ENCODE measurements around the gene PACSIN1.
A peak's percentile ranks its signal among the peaks of the same experiment; 100 is the strongest.

Gene PACSIN1

GRCh38 chr6:34465531-34466241, at the start of gene PACSIN1:
Gene PACSIN1, plus strand, starts transcription at chr6:34466076. Its CDS starts 60,230 bp downstream, at chr6:34526306.
- DNase-seq, result no peak

GRCh38 chr6:34416877-34417371, 49.0 kb upstream of the PACSIN1 start:
- no peak for DNase-seq

- no peak for DNase-seq
Measured at GRCh38 chr6:34418367-34418766, 47.5 kb upstream of the PACSIN1 start.

GRCh38 chr6:34423254-34423653, 42.6 kb upstream of the PACSIN1 start:
- no peak for DNase-seq

GRCh38 chr6:34424200-34425131, 41.4 kb upstream of the PACSIN1 start:
- DNase-seq, result no peak

- peak; percentile 3 for DNase-seq
Measured at GRCh38 chr6:34425132-34425497, 40.8 kb upstream of the PACSIN1 start.

GRCh38 chr6:34425498-34426410, 40.1 kb upstream of the PACSIN1 start, which contains the start of gene RPS10:
Gene RPS10, minus strand, starts transcription at chr6:34426069. Its CDS starts 848 bp downstream, at chr6:34425221.
- DNase-seq, result peak; percentile 90

- DNase-seq, result no peak
Measured at GRCh38 chr6:34435916-34436315, 30.0 kb upstream of the PACSIN1 start.

GRCh38 chr6:34436803-34437643, 28.9 kb upstream of the PACSIN1 start:
- DNase-seq, result no peak

- DNase-seq, result no peak
Measured at GRCh38 chr6:34437644-34437970, 28.3 kb upstream of the PACSIN1 start.

- DNase-seq, result no peak
Measured at GRCh38 chr6:34438705-34439104, 27.2 kb upstream of the PACSIN1 start.

GRCh38 chr6:34439442-34439841, 26.4 kb upstream of the PACSIN1 start:
- no peak for DNase-seq

- DNase-seq, result no peak
Measured at GRCh38 chr6:34441526-34441925, 24.4 kb upstream of the PACSIN1 start.

- no peak for DNase-seq
Measured at GRCh38 chr6:34445313-34445860, 20.5 kb upstream of the PACSIN1 start.

GRCh38 chr6:34447386-34447785, 18.5 kb upstream of the PACSIN1 start:
- no peak for DNase-seq

GRCh38 chr6:34447910-34448309, 18.0 kb upstream of the PACSIN1 start:
- DNase-seq, result no peak

- DNase-seq, result no peak
Measured at GRCh38 chr6:34451192-34451591, 14.7 kb upstream of the PACSIN1 start.

GRCh38 chr6:34455831-34456230, 10.0 kb upstream of the PACSIN1 start:
- DNase-seq, result no peak

- DNase-seq, result no peak
Measured at GRCh38 chr6:34457382-34457741, 8.5 kb upstream of the PACSIN1 start.

- DNase-seq, result no peak
Measured at GRCh38 chr6:34457742-34458735, 7.8 kb upstream of the PACSIN1 start.

All from activated gamma-delta T cell treated with Interleukin-2 at 50 U/mL for 16 hours (primary cell).